ENCODE measurements around the gene LIN7C. TPM values are rescaled to one million over a fixed set of nuclear protein-coding genes. Genes with fewer than 3 reads are reported as not detected.

The LIN7C gene
- total and polyA plus RNA-seq, 7 donors: 9.0 to 53.3 (median 34.3) TPM

- Histone ChIP-seq H3K4me1 (peaks cover 0 to 53% (median 32%) of the 10 kb centered on the region in 4 donors), H3K9me3 (no peaks in the 10 kb centered on the region), H3K27ac (no peak overlapping the region), H3K4me3 (no peak overlapping the region), H3K36me3 (peaks cover 0 to 30% (median 10%) of the 10 kb centered on the region in 4 donors), H3K27me3 (no peaks in the 10 kb centered on the region)
- 71 to 80% methylated on average over 2 of the region's 2 CpGs for WGBS, 2 donors
- TF ChIP-seq POLR2AphosphoS5 (IDR thresholded peaks at IDR 0.05) (no peak), POLR2A (IDR thresholded peaks at IDR 0.05) (no peak), EP300 (IDR thresholded peaks at IDR 0.05) (no peak), CTCF (IDR thresholded peaks at IDR 0.05) (no peak)
- intact Hi-C loops (cut with DNase I): loop anchor here (10.0 kb wide), 1 partner anchor 601 kb away; the partner anchor contains the start of genes KIF18A and METTL15
- DNase-seq: no peak
Measured at GRCh38 chr11:27504205-27504604, 2.4 kb downstream of the LIN7C start.

- intact Hi-C loops (cut with DNase I): loop anchor here (10.0 kb wide), 1 partner anchor 604 kb away; the partner anchor contains the start of genes KIF18A and METTL15
- Histone ChIP-seq H3K27ac (no peak overlapping the region), H3K27me3 (no peaks in the 10 kb centered on the region), H3K9me3 (no peaks in the 10 kb centered on the region), H3K36me3 (peaks cover 5 to 41% (median 10%) of the 10 kb centered on the region in 4 donors), H3K4me3 (no peak overlapping the region), H3K4me1 (peaks cover 0 to 59% (median 41%) of the 10 kb centered on the region in 4 donors)
- TF ChIP-seq EP300 (IDR thresholded peaks at IDR 0.05) (no peak), CTCF (IDR thresholded peaks at IDR 0.05) (no peak), POLR2A (IDR thresholded peaks at IDR 0.05) (no peak), POLR2AphosphoS5 (IDR thresholded peaks at IDR 0.05) (no peak)
- DNase-seq: no peak
Measured at GRCh38 chr11:27501100-27501499, 5.5 kb downstream of the LIN7C start.

- Histone ChIP-seq H3K27ac (no peak overlapping the region), H3K27me3 (no peaks in the 10 kb centered on the region), H3K4me3 (no peak overlapping the region), H3K36me3 (peaks cover 5 to 46% (median 10%) of the 10 kb centered on the region in 4 donors), H3K4me1 (peaks cover 0 to 39% (median 30%) of the 10 kb centered on the region in 4 donors), H3K9me3 (no peaks in the 10 kb centered on the region)
- 21 to 75% methylated on average over 1 of the region's 1 CpG for WGBS, 2 donors
- intact Hi-C loops (cut with DNase I): loop anchor here (5.0 kb wide), 1 partner anchor 741 kb away; no protein-coding TSS in a partner anchor
- DNase-seq: no peak
- TF ChIP-seq CTCF (IDR thresholded peaks at IDR 0.05) (no peak), POLR2AphosphoS5 (IDR thresholded peaks at IDR 0.05) (no peak), POLR2A (IDR thresholded peaks at IDR 0.05) (no peak), EP300 (IDR thresholded peaks at IDR 0.05) (no peak)
Measured at GRCh38 chr11:27497911-27498310, 8.7 kb downstream of the LIN7C start.

- Histone ChIP-seq H3K4me3 (no peak overlapping the region), H3K4me1 (peaks cover 0 to 34% (median 25%) of the 10 kb centered on the region in 4 donors), H3K36me3 (peaks cover 5 to 46% (median 10%) of the 10 kb centered on the region in 4 donors), H3K27me3 (no peaks in the 10 kb centered on the region), H3K9me3 (no peaks in the 10 kb centered on the region), H3K27ac (peak overlapping the region in 2 of 4 donors; percentile 38 to 44)
- no peak for DNase-seq
- intact Hi-C loops (cut with DNase I): loop anchor here (5.0 kb wide), 1 partner anchor 740 kb away; no protein-coding TSS in a partner anchor
- TF ChIP-seq CTCF (IDR thresholded peaks at IDR 0.05) (peak in 1 of 4 experiments; percentile 48), POLR2AphosphoS5 (IDR thresholded peaks at IDR 0.05) (no peak)
Measured at GRCh38 chr11:27497284-27497866, 9.2 kb downstream of the LIN7C start.

Data from sigmoid colon (tissue), 7 donors.